Measurements from ENCODE around the gene INPP4B.

The INPP4B gene

GRCh38 chr4:142719854-142720541 is 126.1 kb downstream of the INPP4B start:
- DNase-seq, result peak; percentile 62

- DNase-seq, result no peak
These were observed 127.1 kb downstream of the INPP4B start for GRCh38 chr4:142718981-142719380.

GRCh38 chr4:142715727-142716126 is 130.4 kb downstream of the INPP4B start:
- DNase-seq, result no peak

- DNase-seq, result no peak
These were observed 132.6 kb downstream of the INPP4B start for GRCh38 chr4:142713282-142714030.

GRCh38 chr4:142708231-142708630 is 137.9 kb downstream of the INPP4B start:
- no peak for DNase-seq

GRCh38 chr4:142707401-142707800 is 138.7 kb downstream of the INPP4B start:
- peak; percentile 15 for DNase-seq

- no peak for DNase-seq
These were observed 139.7 kb downstream of the INPP4B start for GRCh38 chr4:142706381-142706780.

GRCh38 chr4:142705820-142706219 is 140.3 kb downstream of the INPP4B start:
- no peak for DNase-seq

GRCh38 chr4:142703694-142704309 is 142.3 kb downstream of the INPP4B start:
- peak; percentile 62 for DNase-seq

- DNase-seq, result no peak
These were observed 145.1 kb downstream of the INPP4B start for GRCh38 chr4:142701017-142701416.

- DNase-seq, result peak; percentile 54
These were observed 145.6 kb downstream of the INPP4B start for GRCh38 chr4:142700531-142700930.

- DNase-seq, result no peak
These were observed 147.5 kb downstream of the INPP4B start for GRCh38 chr4:142698552-142698951.

- DNase-seq, result no peak
These were observed 148.2 kb downstream of the INPP4B start for GRCh38 chr4:142697928-142698327.

- DNase-seq, result no peak
These were observed 148.8 kb downstream of the INPP4B start for GRCh38 chr4:142697320-142697719.

GRCh38 chr4:142696334-142697122 is 149.6 kb downstream of the INPP4B start:
- DNase-seq, result peak; percentile 22

- DNase-seq, result no peak
These were observed 155.5 kb downstream of the INPP4B start for GRCh38 chr4:142690406-142691163.

- DNase-seq, result no peak
These were observed 158.4 kb downstream of the INPP4B start for GRCh38 chr4:142687547-142688275.

- no peak for DNase-seq
These were observed 160.0 kb downstream of the INPP4B start for GRCh38 chr4:142686081-142686480.

- no peak for DNase-seq
These were observed 162.1 kb downstream of the INPP4B start for GRCh38 chr4:142683997-142684396.

- DNase-seq, result no peak
These were observed 162.6 kb downstream of the INPP4B start for GRCh38 chr4:142683503-142683902.

- no peak for DNase-seq
These were observed 174.6 kb downstream of the INPP4B start for GRCh38 chr4:142671516-142671915.

- DNase-seq, result no peak
These were observed 182.3 kb downstream of the INPP4B start for GRCh38 chr4:142663828-142664227.

All from CD4-positive, alpha-beta T cell treated with Interleukin-17A for 1 hour (primary cell).